Cardiac muscle cell (in vitro differentiated cells and primary cell): ENCODE data around the gene ZNF341. TPM values are rescaled to one million over a fixed set of nuclear protein-coding genes. Genes with fewer than 3 reads are reported as not detected.

ENCODE experiments used
- DNase-seq, 2 donors: peaks; one replicate each; pipeline versions ENCODE4 v3.0.0 to v3.0.0-alpha.2; 2010 to 2017; ENCODE audit warnings: low read depth in 1 of 2, low spot score in 1 of 2
- H3K27ac ChIP-seq: fragments of 200-600 bp; sonication (generic); 2 replicates; pipeline ENCODE4 v1.5.1; 2016
- H3K27me3 ChIP-seq: fragments of 200-600 bp; sonication (generic); 2 replicates; pipeline ENCODE4 v1.6.0; 2016; ENCODE audit warnings: control low read depth
- H3K36me3 ChIP-seq: fragments of 200-600 bp; sonication (generic); 2 replicates; pipeline ENCODE4 v1.5.1; 2016; ENCODE audit warnings: control low read depth
- H3K4me1 ChIP-seq: fragments of 200-600 bp; sonication (generic); 2 replicates; pipeline ENCODE4 v1.8.1; 2017; ENCODE audit warnings: low read depth, mild to moderate bottlenecking, mixed run types
- H3K4me3 ChIP-seq: fragments of 200-600 bp; sonication (generic); 2 replicates; pipeline ENCODE4 v1.5.1; 2016; ENCODE audit warnings: mild to moderate bottlenecking
- H3K9me3 ChIP-seq: fragments of 200-600 bp; sonication (generic); 2 replicates; pipeline ENCODE4 v1.5.1; 2017; ENCODE audit warnings: low read depth, mild to moderate bottlenecking, control low read depth
- CTCF ChIP-seq: IDR thresholded peaks from 2 replicates; pipeline ENCODE4 v1.5.1; 2012; ENCODE audit warnings: low read depth, mild to moderate bottlenecking, low read length
- polyA plus RNA-seq: library from polyadenylated mRNA; unstranded; fragments of >200 nt; fragmentation: Nextera tagmentation; extraction: Ambion mirVana; gene quantifications from 2 replicates; pipeline ENCODE4 v1.2.1, GENCODE V29; 2016
- total RNA-seq: library from RNA; depleted of rRNA; stranded (reverse); fragments of >200 nt; gene quantifications from 2 replicates; pipeline ENCODE4 v1.2.3, GENCODE V29; 2016

ZNF341 gene
- total and polyA plus RNA-seq, 2 experiments from 2014 or later = 2.7 to 3.1 TPM

- Histone ChIP-seq H3K27ac (no peak overlapping the region), H3K9me3 (no peaks in the 10 kb centered on the region), H3K4me3 (no peak overlapping the region), H3K4me1 (no peaks in the 10 kb centered on the region), H3K27me3 (no peaks in the 10 kb centered on the region), H3K36me3 (no peaks in the 10 kb centered on the region)
- TF ChIP-seq CTCF = no peak
- no peak for DNase-seq
Measured at GRCh38 chr20:33716498-33716897, 15.3 kb upstream of the ZNF341 start.

GRCh38 chr20:33719277-33719988, 12.4 kb upstream of the ZNF341 start:
- no peak overlapping the region for H3K27ac ChIP-seq
- TF ChIP-seq CTCF = no peak

GRCh38 chr20:33719989-33720709, 11.6 kb upstream of the ZNF341 start, which contains the start of gene PXMP4:
Gene PXMP4, minus strand, starts transcription at chr20:33720310. Its CDS starts 103 bp downstream, at chr20:33720207.
- Histone ChIP-seq H3K4me1 (no peaks in the 10 kb centered on the region), H3K36me3 (no peaks in the 10 kb centered on the region), H3K27ac (no peak within 1 kb of the TSS), H3K27me3 (no peaks in the 10 kb centered on the region), H3K4me3 (peak within 1 kb of the TSS; percentile 62), H3K9me3 (no peaks in the 10 kb centered on the region)
- DNase-seq = peak; percentile 94 to 99
- no peak for TF ChIP-seq CTCF

More at GRCh38 chr20:33719277-33719988, 12.4 kb upstream of the ZNF341 start:
- H3K9me3 ChIP-seq = no peaks in the 10 kb centered on the region
- H3K4me1 ChIP-seq = no peaks in the 10 kb centered on the region
- no peaks in the 10 kb centered on the region for H3K27me3 ChIP-seq
- peak overlapping the region; percentile 62 for H3K4me3 ChIP-seq
- no peaks in the 10 kb centered on the region for H3K36me3 ChIP-seq
- no peak for DNase-seq

GRCh38 chr20:33721391-33722140, 10.2 kb upstream of the ZNF341 start:
- no peaks in the 10 kb centered on the region for H3K4me1 ChIP-seq
- no peak overlapping the region for H3K27ac ChIP-seq
- TF ChIP-seq CTCF = no peak
- no peaks in the 10 kb centered on the region for H3K9me3 ChIP-seq
- no peak overlapping the region for H3K4me3 ChIP-seq
- H3K36me3 ChIP-seq = no peaks in the 10 kb centered on the region
- DNase-seq = no peak
- no peaks in the 10 kb centered on the region for H3K27me3 ChIP-seq

GRCh38 chr20:33724439-33725094, 7.2 kb upstream of the ZNF341 start:
- Histone ChIP-seq H3K4me3 (no peak overlapping the region), H3K36me3 (no peaks in the 10 kb centered on the region), H3K27me3 (no peaks in the 10 kb centered on the region), H3K4me1 (no peaks in the 10 kb centered on the region), H3K27ac (no peak overlapping the region), H3K9me3 (no peaks in the 10 kb centered on the region)
- no peak for TF ChIP-seq CTCF
- DNase-seq = peak in 1 of 2 donors; percentile 62
